Vagina (tissue), 2 donors: Measurements from ENCODE around the gene CORO6.

Source experiments
- POLR2AphosphoS5 ChIP-seq, 2 donors: sonication (generic); formaldehyde crosslinking; IDR thresholded peaks; one replicate each; pipeline ENCODE4 v1.9.0; 2017; ENCODE audit warnings: antibody characterized with exemption in 2 of 2, mild to moderate bottlenecking in 2 of 2, low read depth in 1 of 2; ENCODE audit not compliant: insufficient read depth in 1 of 2
- TF ChIP-seq, protein P1 (sequence below), 3 experiments: fragments of 450-650 bp in 2 of 3; fragments of 200-600 bp in 1 of 3; sonication (generic) in 1 of 3; IDR thresholded peaks; one replicate each; pipeline ENCODE4 v1.5.1; 2017 to 2019; ENCODE audit warnings: antibody characterized with exemption in 3 of 3, mild to moderate bottlenecking in 2 of 3, moderate library complexity in 2 of 3

DNA sequence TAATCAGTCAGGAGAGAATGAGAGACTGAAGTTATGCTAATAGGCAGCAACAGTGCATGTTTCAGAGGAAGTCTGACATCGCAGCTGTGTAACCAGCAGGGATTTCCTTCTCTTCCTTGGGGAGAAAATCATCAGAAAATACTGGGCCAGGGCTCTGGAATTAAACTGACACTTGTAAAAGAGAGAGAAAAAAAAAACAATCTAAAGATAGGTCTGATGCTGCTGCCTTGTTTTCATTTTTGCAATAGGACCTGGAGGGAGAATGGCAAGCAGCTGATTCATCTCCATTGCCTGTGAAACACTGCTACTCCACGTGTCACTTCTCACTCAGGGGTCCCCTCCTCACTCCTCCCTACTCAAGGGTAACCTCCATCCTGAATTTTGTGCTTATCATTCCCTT, 17.7 kb upstream of the CORO6 start:
- no peak for TF ChIP-seq POLR2AphosphoS5 (IDR thresholded peaks at IDR 0.05; ENCODE audit: insufficient read depth in 1 of 2, low read depth in 1 of 2)
- TF ChIP-seq, protein P1, sequence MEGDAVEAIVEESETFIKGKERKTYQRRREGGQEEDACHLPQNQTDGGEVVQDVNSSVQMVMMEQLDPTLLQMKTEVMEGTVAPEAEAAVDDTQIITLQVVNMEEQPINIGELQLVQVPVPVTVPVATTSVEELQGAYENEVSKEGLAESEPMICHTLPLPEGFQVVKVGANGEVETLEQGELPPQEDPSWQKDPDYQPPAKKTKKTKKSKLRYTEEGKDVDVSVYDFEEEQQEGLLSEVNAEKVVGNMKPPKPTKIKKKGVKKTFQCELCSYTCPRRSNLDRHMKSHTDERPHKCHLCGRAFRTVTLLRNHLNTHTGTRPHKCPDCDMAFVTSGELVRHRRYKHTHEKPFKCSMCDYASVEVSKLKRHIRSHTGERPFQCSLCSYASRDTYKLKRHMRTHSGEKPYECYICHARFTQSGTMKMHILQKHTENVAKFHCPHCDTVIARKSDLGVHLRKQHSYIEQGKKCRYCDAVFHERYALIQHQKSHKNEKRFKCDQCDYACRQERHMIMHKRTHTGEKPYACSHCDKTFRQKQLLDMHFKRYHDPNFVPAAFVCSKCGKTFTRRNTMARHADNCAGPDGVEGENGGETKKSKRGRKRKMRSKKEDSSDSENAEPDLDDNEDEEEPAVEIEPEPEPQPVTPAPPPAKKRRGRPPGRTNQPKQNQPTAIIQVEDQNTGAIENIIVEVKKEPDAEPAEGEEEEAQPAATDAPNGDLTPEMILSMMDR (IDR thresholded peaks at IDR 0.05), result no peak
